GM12865 (cell line): ENCODE data around the gene ABCF2.

Experiments
- DNase-seq: peaks from one replicate; pipeline ENCODE4 v3.0.0; 2010; ENCODE audit warnings: low read depth
- H3K4me3 ChIP-seq: 2 replicates; pipeline ENCODE4 v1.5.1; 2011; ENCODE audit warnings: mild to moderate bottlenecking, low read depth, low read length, control low read depth
- CTCF ChIP-seq: IDR thresholded peaks from 2 replicates; pipeline ENCODE4 v1.5.1; 2011; ENCODE audit warnings: low read length, control low read depth, low read depth, inconsistent platforms; ENCODE audit not compliant: insufficient read depth; ENCODE audit errors: missing control alignments

ABCF2 gene

GRCh38 chr7:151245360-151246101 lies 18.5 kb upstream of the ABCF2 start:
- peak; percentile 60 for TF ChIP-seq CTCF
- H3K4me3 ChIP-seq: no peak overlapping the region
- peak; percentile 44 for DNase-seq

DNA sequence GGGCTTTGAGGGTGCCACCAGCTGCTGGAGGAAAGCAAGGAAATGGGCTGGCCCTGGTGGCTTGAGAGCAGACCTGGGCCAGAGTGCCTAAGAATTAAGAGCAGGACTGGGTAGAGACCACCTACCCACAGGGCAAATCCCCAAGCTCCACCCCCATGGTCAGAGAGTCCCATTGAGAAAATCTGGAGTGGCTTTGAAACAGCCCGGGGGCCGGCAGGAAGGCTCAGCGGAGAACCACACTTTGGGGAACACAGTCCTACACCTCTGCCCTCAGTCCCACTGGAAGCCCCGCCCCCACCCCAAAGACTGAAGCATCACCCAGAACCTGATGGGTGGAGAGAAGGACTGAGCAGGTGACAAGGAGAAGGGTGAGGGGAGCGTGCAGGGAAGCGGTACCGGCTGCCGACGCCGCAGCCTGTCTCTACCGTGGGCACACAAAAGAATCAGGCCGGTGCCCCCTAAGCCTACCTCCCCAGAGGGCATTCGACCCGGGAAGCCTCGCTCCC lies 17.9 kb upstream of the ABCF2 start:
- DNase-seq: no peak
- TF ChIP-seq CTCF: no peak

GRCh38 chr7:151244196-151244840 lies 17.3 kb upstream of the ABCF2 start:
- no peak overlapping the region for H3K4me3 ChIP-seq
- DNase-seq: peak; percentile 70
- TF ChIP-seq CTCF: peak; percentile 83

More for the DNA sequence above, 17.9 kb upstream of the ABCF2 start:
- H3K4me3 ChIP-seq: no peak overlapping the region

DNA sequence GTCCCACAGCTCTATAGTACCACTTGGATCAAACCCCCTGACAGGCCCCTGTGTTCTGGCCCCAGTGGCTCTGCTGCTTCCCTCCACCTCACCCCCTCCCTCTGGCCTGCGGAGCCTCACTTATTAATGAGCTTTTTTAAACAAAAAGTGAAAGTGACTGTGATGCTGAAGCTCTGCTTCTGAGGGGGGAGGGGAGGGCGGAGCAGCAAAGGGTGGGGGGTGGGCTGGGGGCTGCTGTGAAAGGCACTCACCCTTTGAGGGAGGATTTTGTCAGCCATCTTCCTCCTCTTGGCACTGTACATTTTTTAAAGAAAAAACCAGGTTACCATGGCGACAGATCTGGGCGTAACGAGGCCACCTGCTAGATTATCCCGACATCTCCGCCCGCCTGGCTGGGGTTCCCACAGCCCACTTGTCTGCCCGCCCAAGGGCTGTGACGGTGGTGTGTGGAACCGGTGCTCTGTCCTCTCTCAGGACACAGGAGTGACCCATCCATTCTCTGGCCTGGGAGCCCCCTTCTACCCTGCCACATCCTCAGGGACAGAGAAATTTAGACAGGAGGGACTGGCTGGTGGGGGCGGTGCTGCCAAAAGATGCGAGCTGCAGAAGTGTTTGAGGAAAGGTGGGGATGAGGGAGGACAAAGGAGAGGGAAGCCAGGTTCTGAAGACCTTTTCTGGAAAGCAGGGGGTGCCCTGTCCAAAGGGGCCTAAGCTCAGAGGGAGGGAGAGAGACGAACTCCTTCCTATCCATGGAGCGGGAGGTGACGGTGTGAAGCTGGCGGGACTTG lies 16.6 kb upstream of the ABCF2 start:
- no peak overlapping the region for H3K4me3 ChIP-seq
- no peak for TF ChIP-seq CTCF
- peak; percentile 21 for DNase-seq

DNA sequence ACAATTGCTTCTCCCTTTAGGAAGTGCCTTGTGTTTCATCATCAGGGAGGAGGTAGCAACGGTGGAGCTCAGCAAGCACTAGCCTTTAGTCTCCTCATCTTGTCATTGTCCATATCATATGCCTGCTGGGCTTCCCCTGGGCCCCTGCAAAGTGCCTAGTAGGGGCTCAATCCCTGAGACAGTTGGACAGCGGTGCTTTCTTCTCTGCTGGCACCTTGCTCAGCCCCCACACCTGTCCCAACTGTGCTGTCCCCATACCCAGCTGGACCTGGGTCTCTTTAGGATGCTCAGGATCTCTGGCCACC lies 16.0 kb upstream of the ABCF2 start:
- DNase-seq: no peak

More for the DNA sequence above, 16.0 kb upstream of the ABCF2 start:
- TF ChIP-seq CTCF: no peak
- no peak overlapping the region for H3K4me3 ChIP-seq
